Measurements from ENCODE around the gene SLC22A16.

DNA sequence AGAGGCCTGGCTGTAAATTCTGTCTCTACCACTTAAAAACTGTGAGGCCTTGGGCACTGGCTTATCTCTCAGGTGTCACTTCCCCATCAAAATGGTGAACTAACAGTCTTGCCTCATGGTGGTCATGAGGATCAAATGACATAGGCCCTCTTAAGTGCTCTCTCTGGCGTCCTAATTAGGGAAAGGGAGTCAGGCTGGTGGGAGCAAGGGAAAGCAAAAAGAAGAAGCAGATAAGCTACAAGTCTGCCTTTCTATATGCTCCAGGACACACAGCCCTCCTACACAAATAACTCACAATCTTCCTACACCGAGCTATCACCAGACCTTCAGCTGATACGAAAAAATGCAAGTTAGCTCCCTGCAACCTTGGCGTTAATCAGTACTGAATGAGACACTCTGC, 19.5 kb upstream of the SLC22A16 start:
- TF ChIP-seq CTCF (IDR thresholded peaks at IDR 0.05) (no peak), EZH2 (IDR thresholded peaks at IDR 0.05; ENCODE audit: borderline replicate concordance, insufficient read depth, low read depth, low read length, poor library complexity, severe bottlenecking) (no peak)

Data from B cell (primary cell).